Brain microvascular endothelial cell (primary cell): ENCODE data around the gene PTPRN2.

Experiments
- DNase-seq: peaks from one replicate; pipeline ENCODE4 v3.0.0-alpha.2; 2020
- H3K27ac ChIP-seq: fragments of 250-450 bp; sonication (Bioruptor Pico); 2 replicates; pipeline ENCODE4 v1.5.1; 2020; ENCODE audit warnings: mild to moderate bottlenecking, moderate library complexity
- H3K27me3 ChIP-seq: fragments of 250-450 bp; sonication (Bioruptor Pico); replicated peaks from 2 replicates; pipeline ENCODE4 v1.5.1; 2020; ENCODE audit warnings: mild to moderate bottlenecking
- H3K36me3 ChIP-seq: fragments of 250-450 bp; sonication (Bioruptor Pico); replicated peaks from 2 replicates; pipeline ENCODE4 v1.5.1; 2020; ENCODE audit warnings: mild to moderate bottlenecking
- H3K4me3 ChIP-seq: 2 replicates; pipeline ENCODE4 v1.5.1; 2011; ENCODE audit warnings: low read depth, mild to moderate bottlenecking, control low read depth, low read length, moderate library complexity
- CTCF ChIP-seq: IDR thresholded peaks from 2 replicates; pipeline ENCODE4 v1.5.1; 2011; ENCODE audit warnings: low read depth, mild to moderate bottlenecking, moderate library complexity, low read length, control low read depth, inconsistent platforms; ENCODE audit errors: missing control alignments
- in situ Hi-C: cut with HindIII; loops from 2 replicates; pipeline ENCODE4 v1.10.0; 2017; ENCODE audit warnings: low sequenced_read_pairs, low pct_ligation_motif_present

The PTPRN2 gene

GRCh38 chr7:158134824-158135223, 452.8 kb downstream of the PTPRN2 start:
- in situ Hi-C loops, result no loop called here
- no peaks in the 10 kb centered on the region for H3K27me3 ChIP-seq
- TF ChIP-seq CTCF, result no peak

GRCh38 chr7:158133515-158134271, 453.9 kb downstream of the PTPRN2 start:
- H3K27ac ChIP-seq, result no peak overlapping the region
- in situ Hi-C loops, result no loop called here
- no peak for TF ChIP-seq CTCF
- H3K27me3 ChIP-seq, result no peaks in the 10 kb centered on the region
- no peaks in the 10 kb centered on the region for H3K36me3 ChIP-seq
- H3K4me3 ChIP-seq, result no peak overlapping the region
- no peak for DNase-seq

More at GRCh38 chr7:158134824-158135223, 452.8 kb downstream of the PTPRN2 start:
- no peaks in the 10 kb centered on the region for H3K36me3 ChIP-seq
- DNase-seq, result no peak
- H3K4me3 ChIP-seq, result no peak overlapping the region
- no peak overlapping the region for H3K27ac ChIP-seq

- no peak for DNase-seq
- no peak overlapping the region for H3K27ac ChIP-seq
- in situ Hi-C loops, result no loop called here
- no peaks in the 10 kb centered on the region for H3K27me3 ChIP-seq
- no peak overlapping the region for H3K4me3 ChIP-seq
- TF ChIP-seq CTCF, result no peak
- H3K36me3 ChIP-seq, result no peaks in the 10 kb centered on the region
Observed at GRCh38 chr7:158133057-158133456, 454.6 kb downstream of the PTPRN2 start.

- Histone ChIP-seq H3K27me3 (no peaks in the 10 kb centered on the region), H3K36me3 (no peaks in the 10 kb centered on the region), H3K4me3 (no peak overlapping the region), H3K27ac (no peak overlapping the region)
- no peak for TF ChIP-seq CTCF
- DNase-seq, result no peak
- in situ Hi-C loops, result no loop called here
Observed at GRCh38 chr7:158130023-158130409, 457.6 kb downstream of the PTPRN2 start.

GRCh38 chr7:158129037-158130022, 458.3 kb downstream of the PTPRN2 start:
- in situ Hi-C loops, result no loop called here
- H3K27me3 ChIP-seq, result no peaks in the 10 kb centered on the region
- no peaks in the 10 kb centered on the region for H3K36me3 ChIP-seq
- TF ChIP-seq CTCF, result no peak
- H3K4me3 ChIP-seq, result no peak overlapping the region
- H3K27ac ChIP-seq, result no peak overlapping the region
- no peak for DNase-seq
